HepG2 (cell line): ENCODE results near the gene ATE1. TPM values are rescaled to one million over a fixed set of nuclear protein-coding genes. Genes with fewer than 3 reads are reported as not detected.

Experiments
- AFF4 ChIP-seq: sonication (generic); formaldehyde crosslinking; IDR thresholded peaks from 2 replicates; pipeline ENCODE4 v1.4.0; 2020; ENCODE audit warnings: missing genetic modification reagents
- ARNT ChIP-seq: fragments of 450-650 bp; IDR thresholded peaks from 2 replicates; pipeline ENCODE4 v1.6.1; 2017
- ASH2L ChIP-seq: fragments of 300-600, 200-600 bp; sonication (generic); IDR thresholded peaks from 2 replicates; pipeline ENCODE4 v1.7.0; 2017; ENCODE audit warnings: low read depth, mild to moderate bottlenecking, moderate library complexity, mixed read lengths, low read length; ENCODE audit not compliant: insufficient read length
- ATRX ChIP-seq: sonication (generic); formaldehyde crosslinking; IDR thresholded peaks from 2 replicates; pipeline ENCODE4 v1.4.0; 2020; ENCODE audit warnings: missing genetic modification reagents, borderline replicate concordance
- CC2D1A ChIP-seq: sonication (generic); formaldehyde crosslinking; IDR thresholded peaks from 2 replicates; pipeline ENCODE4 v1.8.1; 2023; ENCODE audit warnings: mild to moderate bottlenecking, missing genetic modification reagents
- DNMT1 ChIP-seq: sonication (generic); formaldehyde crosslinking; IDR thresholded peaks from 2 replicates; pipeline ENCODE4 v1.5.1; 2020; ENCODE audit warnings: mild to moderate bottlenecking, missing genetic modification reagents
- GPN1 ChIP-seq: sonication (generic); formaldehyde crosslinking; IDR thresholded peaks from 2 replicates; pipeline ENCODE4 v1.5.1; 2020; ENCODE audit warnings: missing genetic modification reagents, borderline replicate concordance
- GZF1 ChIP-seq: sonication (generic); formaldehyde crosslinking; IDR thresholded peaks from 2 replicates; pipeline ENCODE4 v1.5.1; 2020; ENCODE audit warnings: mild to moderate bottlenecking, missing genetic modification reagents
- JDP2 ChIP-seq: sonication (generic); formaldehyde crosslinking; IDR thresholded peaks from 2 replicates; pipeline ENCODE4 v1.8.1; 2022; ENCODE audit warnings: missing genetic modification reagents, borderline replicate concordance
- KDM1A ChIP-seq: IDR thresholded peaks from 2 replicates; pipeline ENCODE4 v1.6.1; 2016; ENCODE audit warnings: missing compliant biosample characterization
- PLRG1 ChIP-seq: fragments of 450-650 bp; conservative IDR thresholded peaks from 2 replicates; pipeline ENCODE4 v1.6.1; 2016
- SRSF1 ChIP-seq: fragments of 200-400 bp; formaldehyde crosslinking; optimal IDR thresholded peaks from 2 replicates; pipeline ENCODE3; 2017; ENCODE audit warnings: mild to moderate bottlenecking, low read depth, low read length, moderate library complexity
- TFAP4 ChIP-seq: sonication (generic); IDR thresholded peaks from 2 replicates; pipeline ENCODE4 v1.6.1; 2016; ENCODE audit warnings: low read depth, borderline replicate concordance
- THAP7 ChIP-seq: sonication (generic); formaldehyde crosslinking; IDR thresholded peaks from 2 replicates; pipeline ENCODE4 v1.8.1; 2023; ENCODE audit warnings: mild to moderate bottlenecking, missing genetic modification reagents
- U2AF2 ChIP-seq: fragments of 200-400 bp; formaldehyde crosslinking; IDR thresholded peaks from 2 replicates; pipeline ENCODE4 v1.6.1; 2017; ENCODE audit warnings: low read depth, mild to moderate bottlenecking, low read length
- ZNF609 ChIP-seq: sonication (generic); formaldehyde crosslinking; IDR thresholded peaks from 2 replicates; pipeline ENCODE4 v1.4.0; 2020; ENCODE audit warnings: mild to moderate bottlenecking, missing genetic modification reagents, borderline replicate concordance
- polyA plus RNA-seq, 8 experiments: library from polyadenylated mRNA; depleted of rRNA in 3 of 8; stranded (reverse) in 7 of 8; unstranded in 1 of 8; fragments of >200 nt; fragmentation: Illumina TruSeq in 4 of 8; extraction: Trizol in 4 of 8; gene quantifications; 2 replicates each; pipeline versions ENCODE4 v1.2.1 to v1.2.3, GENCODE V29; 2011 to 2016; ENCODE audit warnings: low read depth in 4 of 8, missing spikeins in 1 of 8, mixed read lengths in 1 of 8; ENCODE audit not compliant: insufficient read depth in 1 of 8
- total RNA-seq, 5 experiments: library from RNA; depleted of rRNA; stranded (reverse); fragments of >200 nt; fragmentation: Illumina TruSeq; extraction: Trizol; gene quantifications; 2 replicates each; pipeline ENCODE4 v1.2.3, GENCODE V29; 2016; ENCODE audit warnings: low read depth in 1 of 5
- TF ChIP-seq, protein P1 (sequence below): IDR thresholded peaks from 2 replicates; pipeline ENCODE4 v1.6.1; 2016; ENCODE audit warnings: missing genetic modification reagents, missing compliant biosample characterization
- TF ChIP-seq, protein P2 (sequence below): sonication (generic); formaldehyde crosslinking; IDR thresholded peaks from 2 replicates; pipeline ENCODE4 v1.8.1; 2023; ENCODE audit warnings: mild to moderate bottlenecking, moderate library complexity, missing genetic modification reagents

The ATE1 gene
- total and polyA plus RNA-seq, 2 of the 13 experiments (the other 11 are each of a cell fraction or from before 2014, with no cell fraction given), result 17.5 to 42.2 TPM

DNA sequence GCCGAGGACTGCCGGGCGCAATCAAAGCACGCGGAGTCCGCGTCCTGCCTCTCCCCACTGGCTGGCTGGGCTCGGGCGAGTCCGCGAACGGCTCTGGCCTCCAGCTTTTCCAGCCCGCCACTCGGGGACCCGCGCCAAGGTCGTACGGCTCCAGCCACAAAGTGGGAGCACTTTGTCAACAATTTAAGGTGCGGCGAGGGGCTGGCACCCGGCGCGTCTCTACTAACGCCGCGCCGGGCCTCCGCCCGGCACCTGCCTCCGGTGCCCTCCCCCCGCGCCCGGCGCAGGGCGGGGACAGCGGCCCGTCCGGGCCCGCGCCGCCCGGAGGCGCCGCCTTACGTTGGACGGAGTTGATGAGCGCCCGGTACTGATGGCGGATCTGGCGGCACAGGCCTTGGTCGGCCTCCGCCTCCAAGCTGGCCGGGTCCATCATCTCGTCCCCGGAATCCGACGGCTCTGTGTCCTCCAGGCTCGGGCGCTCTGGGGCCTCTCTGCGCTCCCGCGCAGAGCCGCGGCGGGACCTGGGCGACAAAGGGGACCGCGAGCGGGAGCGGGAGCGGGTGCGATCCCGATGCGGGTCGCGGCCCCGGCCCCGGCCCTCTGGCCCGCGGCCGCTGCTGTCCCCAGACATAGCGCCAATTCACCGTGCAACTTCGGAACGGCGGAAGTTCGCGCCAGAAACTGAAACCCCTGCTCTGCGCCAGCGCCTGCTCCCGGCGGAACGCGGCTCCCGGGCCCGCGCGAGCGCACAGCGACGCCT is 46.9 kb upstream of the ATE1 start, which contains the start of gene NSMCE4A (continued):
- TF ChIP-seq ZNF609 (CRISPR knock-in tag) (no peak), SRSF1 (peak; percentile 61), THAP7 (CRISPR knock-in tag) (no peak), JDP2 (no peak), GPN1 (CRISPR knock-in tag) (no peak), ARNT (no peak), TFAP4 (no peak), GZF1 (peak; percentile 34; the same call in 1 of the 2 replicates), ATRX (CRISPR knock-in tag) (no peak), PLRG1 (no peak), U2AF2 (no peak), DNMT1 (CRISPR knock-in tag) (peak; percentile 77; the same call in 1 of the 2 replicates), CC2D1A (CRISPR knock-in tag) (no peak), AFF4 (CRISPR knock-in tag) (no peak; the same call in 1 of the 2 replicates), ASH2L (peak; percentile 94), KDM1A (CRISPR knock-in tag) (no peak)
- TF ChIP-seq, protein P1, sequence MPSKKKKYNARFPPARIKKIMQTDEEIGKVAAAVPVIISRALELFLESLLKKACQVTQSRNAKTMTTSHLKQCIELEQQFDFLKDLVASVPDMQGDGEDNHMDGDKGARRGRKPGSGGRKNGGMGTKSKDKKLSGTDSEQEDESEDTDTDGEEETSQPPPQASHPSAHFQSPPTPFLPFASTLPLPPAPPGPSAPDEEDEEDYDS (CRISPR knock-in tag), result no peak
- TF ChIP-seq, protein P2, sequence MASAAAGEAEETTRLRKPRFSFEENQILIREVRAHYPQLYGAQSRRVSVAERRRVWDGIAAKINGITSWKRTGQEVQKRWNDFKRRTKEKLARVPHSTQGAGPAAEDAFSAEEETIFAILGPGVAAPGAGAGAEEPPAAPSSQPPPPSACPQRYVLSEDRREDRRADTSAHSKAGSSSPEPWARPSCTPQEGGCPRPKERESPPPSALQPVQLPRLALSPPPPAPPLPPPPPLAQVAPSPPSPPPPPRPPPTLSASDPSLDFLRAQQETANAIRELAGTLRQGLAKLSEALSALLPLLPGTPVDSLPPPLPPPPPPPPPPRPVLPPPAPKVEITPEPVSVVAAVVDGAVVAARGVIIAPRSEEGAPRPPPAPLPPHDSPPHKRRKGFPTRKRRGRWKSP (CRISPR knock-in tag), result peak; percentile 99
